Measurements from ENCODE around the gene INPPL1.
"Not testable (repeated sequence)": the region's sequence is repeated elsewhere in the genome, so short reads cannot be mapped to it uniquely, and the experiment has no call there.

Gene INPPL1

GRCh38 chr11:72195518-72196270 is 28.9 kb upstream of the INPPL1 start:
- H4K20me1 ChIP-seq (ENCODE audit: insufficient read depth, low read length): no peaks in the 10 kb centered on the region
- H3K27ac ChIP-seq (ENCODE audit: low read length): no peak overlapping the region
- no peaks in the 10 kb centered on the region for H3F3A ChIP-seq (ENCODE audit: insufficient read depth, low read length)
- H3K9ac ChIP-seq (ENCODE audit: low read length): no peak overlapping the region
- no peak overlapping the region for H3K4me2 ChIP-seq (ENCODE audit: low read depth, low read length)
- H3K4me3 ChIP-seq (ENCODE audit: low read length): no peak overlapping the region
- TF ChIP-seq EZH2phosphoT487 (IDR thresholded peaks at IDR 0.05; ENCODE audit: low read length) (no peak), CTCF (IDR thresholded peaks at IDR 0.05; ENCODE audit: low read length) (no peak), EZH2 (optimal IDR thresholded peaks at IDR 0.05; ENCODE audit: low read depth, low read length) (no peak)
- no peaks in the 10 kb centered on the region for H3K9me3 ChIP-seq (replicated peaks; ENCODE audit: insufficient read depth, low read length)
- H3K79me2 ChIP-seq (ENCODE audit: low read length): no peaks in the 10 kb centered on the region
- no peaks in the 10 kb centered on the region for H3K36me3 ChIP-seq (replicated peaks; ENCODE audit: insufficient read depth, low read length)
- H3K9me2 ChIP-seq (replicated peaks; ENCODE audit: insufficient read depth, low read length): no peaks in the 10 kb centered on the region
- H3K4me1 ChIP-seq (ENCODE audit: low read length): no peaks in the 10 kb centered on the region
- no peak for DNase-seq
- H3K27me3 ChIP-seq (replicated peaks; ENCODE audit: insufficient read depth, low read length): no peaks in the 10 kb centered on the region
- no peak overlapping the region for H2AFZ ChIP-seq (ENCODE audit: low read length)

- H2AFZ ChIP-seq (ENCODE audit: low read length); H3K9me2 ChIP-seq (replicated peaks; ENCODE audit: insufficient read depth, low read length); H3K27ac ChIP-seq (ENCODE audit: low read length); H3K9me3 ChIP-seq (replicated peaks; ENCODE audit: insufficient read depth, low read length); DNase-seq; H3K4me1 ChIP-seq (ENCODE audit: low read length); H3K36me3 ChIP-seq (replicated peaks; ENCODE audit: insufficient read depth, low read length); H3K79me2 ChIP-seq (ENCODE audit: low read length); H3K27me3 ChIP-seq (replicated peaks; ENCODE audit: insufficient read depth, low read length); H3K4me3 ChIP-seq (ENCODE audit: low read length); H3K4me2 ChIP-seq (ENCODE audit: low read depth, low read length); H4K20me1 ChIP-seq (ENCODE audit: insufficient read depth, low read length); H3F3A ChIP-seq (ENCODE audit: insufficient read depth, low read length); H3K9ac ChIP-seq (ENCODE audit: low read length): not testable (repeated sequence)
Measured at GRCh38 chr11:72201445-72201844, 23.1 kb upstream of the INPPL1 start.

- H3K79me2 ChIP-seq (ENCODE audit: low read length): no peaks in the 10 kb centered on the region
- H3K9ac ChIP-seq (ENCODE audit: low read length): no peak overlapping the region
- H3K4me2 ChIP-seq (ENCODE audit: low read depth, low read length): no peak overlapping the region
- H3K4me1 ChIP-seq (ENCODE audit: low read length): 0 out of 2 replicates have a peak, but pooled peaks cover 5% of the 10 kb centered on the region
- no peaks in the 10 kb centered on the region for H4K20me1 ChIP-seq (ENCODE audit: insufficient read depth, low read length)
- H3K36me3 ChIP-seq (replicated peaks; ENCODE audit: insufficient read depth, low read length): no peaks in the 10 kb centered on the region
- no peak overlapping the region for H2AFZ ChIP-seq (ENCODE audit: low read length)
- no peak overlapping the region for H3K27ac ChIP-seq (ENCODE audit: low read length)
- no peak for TF ChIP-seq CTCF (IDR thresholded peaks at IDR 0.05; ENCODE audit: low read length)
- no peak for TF ChIP-seq EZH2phosphoT487 (IDR thresholded peaks at IDR 0.05; ENCODE audit: low read length)
- TF ChIP-seq EZH2 (optimal IDR thresholded peaks at IDR 0.05; ENCODE audit: low read depth, low read length): no peak
- H3K9me3 ChIP-seq (replicated peaks; ENCODE audit: insufficient read depth, low read length): no peaks in the 10 kb centered on the region
- H3F3A ChIP-seq (ENCODE audit: insufficient read depth, low read length): no peaks in the 10 kb centered on the region
- no peak for DNase-seq
- no peaks in the 10 kb centered on the region for H3K27me3 ChIP-seq (replicated peaks; ENCODE audit: insufficient read depth, low read length)
- H3K4me3 ChIP-seq (ENCODE audit: low read length): no peak overlapping the region
- no peaks in the 10 kb centered on the region for H3K9me2 ChIP-seq (replicated peaks; ENCODE audit: insufficient read depth, low read length)
Measured at GRCh38 chr11:72202571-72202970, 22.0 kb upstream of the INPPL1 start.

- H3K79me2 ChIP-seq (ENCODE audit: low read length): no peaks in the 10 kb centered on the region
- no peak for TF ChIP-seq EZH2 (optimal IDR thresholded peaks at IDR 0.05; ENCODE audit: low read depth, low read length)
- no peak for TF ChIP-seq CTCF (IDR thresholded peaks at IDR 0.05; ENCODE audit: low read length)
- TF ChIP-seq EZH2phosphoT487 (IDR thresholded peaks at IDR 0.05; ENCODE audit: low read length): no peak
- H3F3A ChIP-seq (ENCODE audit: insufficient read depth, low read length): no peaks in the 10 kb centered on the region
- no peaks in the 10 kb centered on the region for H3K9me2 ChIP-seq (replicated peaks; ENCODE audit: insufficient read depth, low read length)
- H2AFZ ChIP-seq (ENCODE audit: low read length): no peak overlapping the region
- no peaks in the 10 kb centered on the region for H3K36me3 ChIP-seq (replicated peaks; ENCODE audit: insufficient read depth, low read length)
- no peaks in the 10 kb centered on the region for H3K9me3 ChIP-seq (replicated peaks; ENCODE audit: insufficient read depth, low read length)
- H3K4me1 ChIP-seq (ENCODE audit: low read length): 0 out of 2 replicates have a peak, but pooled peaks cover 5% of the 10 kb centered on the region
- no peaks in the 10 kb centered on the region for H4K20me1 ChIP-seq (ENCODE audit: insufficient read depth, low read length)
- DNase-seq: no peak
- no peak overlapping the region for H3K4me2 ChIP-seq (ENCODE audit: low read depth, low read length)
- H3K9ac ChIP-seq (ENCODE audit: low read length): no peak overlapping the region
- H3K27ac ChIP-seq (ENCODE audit: low read length): no peak overlapping the region
- no peaks in the 10 kb centered on the region for H3K27me3 ChIP-seq (replicated peaks; ENCODE audit: insufficient read depth, low read length)
- H3K4me3 ChIP-seq (ENCODE audit: low read length): no peak overlapping the region
Measured at GRCh38 chr11:72203163-72203562, 21.4 kb upstream of the INPPL1 start.

All from MM.1S (cell line).